LNCaP clone FGC (cell line): ENCODE data around the gene PTPRD.
"Not testable (repeated sequence)": the region's sequence is repeated elsewhere in the genome, so short reads cannot be mapped to it uniquely, and the experiment has no call there.

Experiments used
- DNase-seq: peaks from one replicate; pipeline ENCODE4 v3.0.0-alpha.2; 2011; ENCODE audit warnings: low read depth
- H3K4me3 ChIP-seq: 2 replicates; pipeline ENCODE4 v1.5.1; 2011; ENCODE audit warnings: mild to moderate bottlenecking, low read depth, low read length, control low read depth
- TF ChIP-seq, protein P1 (sequence below): IDR thresholded peaks from 2 replicates; pipeline ENCODE4 v1.5.1; 2012; ENCODE audit warnings: mild to moderate bottlenecking; ENCODE audit not compliant: control insufficient read depth, insufficient read depth; ENCODE audit errors: extremely low read depth

Gene PTPRD

DNA sequence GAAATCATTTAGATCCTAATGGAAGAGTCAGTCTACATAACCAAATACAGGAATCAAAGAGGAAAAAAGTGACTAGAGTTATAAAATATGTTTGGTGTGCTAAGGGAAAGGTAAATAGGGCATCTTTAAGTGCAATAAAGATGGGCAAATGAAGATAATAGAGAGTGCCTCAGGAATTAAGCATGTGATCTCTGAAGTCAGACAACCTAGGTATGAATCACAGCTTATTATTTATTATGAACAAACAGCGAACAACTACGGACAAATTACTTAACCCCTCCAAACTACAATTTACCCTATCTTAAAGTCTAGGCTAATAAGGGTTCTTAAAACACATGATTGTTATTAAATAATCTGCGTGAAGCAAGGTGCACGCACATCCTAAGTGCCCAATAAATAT, 1903.1 kb downstream of the PTPRD start:
- TF ChIP-seq, protein P1, sequence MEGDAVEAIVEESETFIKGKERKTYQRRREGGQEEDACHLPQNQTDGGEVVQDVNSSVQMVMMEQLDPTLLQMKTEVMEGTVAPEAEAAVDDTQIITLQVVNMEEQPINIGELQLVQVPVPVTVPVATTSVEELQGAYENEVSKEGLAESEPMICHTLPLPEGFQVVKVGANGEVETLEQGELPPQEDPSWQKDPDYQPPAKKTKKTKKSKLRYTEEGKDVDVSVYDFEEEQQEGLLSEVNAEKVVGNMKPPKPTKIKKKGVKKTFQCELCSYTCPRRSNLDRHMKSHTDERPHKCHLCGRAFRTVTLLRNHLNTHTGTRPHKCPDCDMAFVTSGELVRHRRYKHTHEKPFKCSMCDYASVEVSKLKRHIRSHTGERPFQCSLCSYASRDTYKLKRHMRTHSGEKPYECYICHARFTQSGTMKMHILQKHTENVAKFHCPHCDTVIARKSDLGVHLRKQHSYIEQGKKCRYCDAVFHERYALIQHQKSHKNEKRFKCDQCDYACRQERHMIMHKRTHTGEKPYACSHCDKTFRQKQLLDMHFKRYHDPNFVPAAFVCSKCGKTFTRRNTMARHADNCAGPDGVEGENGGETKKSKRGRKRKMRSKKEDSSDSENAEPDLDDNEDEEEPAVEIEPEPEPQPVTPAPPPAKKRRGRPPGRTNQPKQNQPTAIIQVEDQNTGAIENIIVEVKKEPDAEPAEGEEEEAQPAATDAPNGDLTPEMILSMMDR, result no peak
- DNase-seq, result peak; percentile 1

DNA sequence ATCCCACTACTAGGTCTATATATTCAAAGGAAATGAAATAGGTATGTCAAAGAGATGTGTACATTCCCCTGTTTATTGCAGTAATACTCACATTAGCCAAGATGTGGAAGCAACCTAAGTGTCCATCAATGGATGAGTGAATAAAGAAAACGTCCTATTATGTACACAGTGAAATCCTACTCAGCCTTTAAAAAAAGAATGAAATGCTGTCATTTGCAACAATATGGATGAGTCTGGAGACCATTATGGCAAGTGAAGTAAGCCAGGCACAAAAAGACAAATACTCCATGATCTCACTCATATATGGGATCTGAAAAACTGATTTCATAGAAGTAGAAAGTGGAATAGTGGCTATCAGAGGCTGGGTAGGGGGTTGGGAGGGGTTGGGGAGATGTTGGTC, 1904.1 kb downstream of the PTPRD start:
- no peak overlapping the region for H3K4me3 ChIP-seq
- TF ChIP-seq, protein P1, result no peak
- DNase-seq, result no peak

More for the DNA sequence above, 1903.1 kb downstream of the PTPRD start:
- H3K4me3 ChIP-seq, result no peak overlapping the region

DNA sequence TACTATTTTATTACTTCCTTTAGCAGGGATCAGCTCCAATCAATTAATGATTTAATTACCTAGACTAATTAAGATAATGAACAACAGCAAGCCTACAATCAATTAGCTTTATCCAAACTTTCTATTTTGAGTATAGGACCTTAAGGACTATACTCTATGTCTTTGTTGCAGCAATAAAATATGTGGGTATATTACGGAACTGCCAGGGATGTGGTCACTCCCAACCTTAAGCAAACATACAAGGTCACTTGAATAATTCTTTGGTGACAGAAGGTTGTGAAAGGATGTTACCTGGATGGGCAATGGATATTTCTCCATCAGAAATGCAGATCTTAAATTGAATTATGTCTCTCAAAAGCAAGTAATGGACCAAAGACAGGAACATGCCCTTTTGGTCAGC, 1905.8 kb downstream of the PTPRD start:
- TF ChIP-seq, protein P1, result no peak
- DNase-seq, result no peak

DNA sequence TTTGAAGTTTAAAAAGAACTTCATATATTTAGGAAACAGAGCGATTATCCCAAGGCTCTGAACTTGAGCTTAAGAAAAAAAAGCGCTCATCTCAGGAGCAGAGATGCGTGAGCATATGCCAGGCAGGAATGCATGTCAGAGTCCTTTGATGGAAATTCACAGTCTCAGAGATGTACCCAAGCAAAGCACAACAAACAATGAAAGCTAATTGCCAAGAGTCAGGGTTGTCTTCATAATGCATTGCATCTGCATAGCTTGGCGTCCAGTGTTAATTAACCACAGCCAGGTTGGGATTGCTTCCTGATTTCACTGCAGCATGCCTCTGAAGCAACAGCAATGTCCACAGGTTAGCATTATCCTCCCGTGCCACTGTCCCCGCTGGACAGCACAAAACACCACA, 1906.3 kb downstream of the PTPRD start:
- DNase-seq, result no peak
- TF ChIP-seq, protein P1, result no peak
- no peak overlapping the region for H3K4me3 ChIP-seq

More for the DNA sequence above, 1905.8 kb downstream of the PTPRD start:
- no peak overlapping the region for H3K4me3 ChIP-seq

DNA sequence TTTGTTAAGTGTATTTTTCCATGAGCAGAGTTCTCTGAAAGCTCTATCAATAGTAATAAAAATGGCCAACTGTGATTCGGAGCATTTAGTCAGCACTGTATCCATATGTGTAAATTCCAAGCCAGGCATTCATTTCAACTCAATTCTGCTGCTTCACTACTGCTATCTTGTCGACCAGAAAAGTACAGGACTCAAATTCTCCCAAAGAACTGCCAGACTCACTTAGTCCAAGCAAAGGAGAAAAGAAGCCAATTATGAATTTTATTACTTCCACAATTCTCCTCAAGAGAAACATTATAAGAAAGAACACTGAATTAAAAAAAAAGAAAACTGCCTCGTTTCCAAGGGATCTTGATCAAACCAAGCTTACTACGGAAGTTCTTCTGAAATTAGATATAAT, 1906.9 kb downstream of the PTPRD start:
- H3K4me3 ChIP-seq, result no peak overlapping the region
- DNase-seq, result no peak
- TF ChIP-seq, protein P1, result no peak

DNA sequence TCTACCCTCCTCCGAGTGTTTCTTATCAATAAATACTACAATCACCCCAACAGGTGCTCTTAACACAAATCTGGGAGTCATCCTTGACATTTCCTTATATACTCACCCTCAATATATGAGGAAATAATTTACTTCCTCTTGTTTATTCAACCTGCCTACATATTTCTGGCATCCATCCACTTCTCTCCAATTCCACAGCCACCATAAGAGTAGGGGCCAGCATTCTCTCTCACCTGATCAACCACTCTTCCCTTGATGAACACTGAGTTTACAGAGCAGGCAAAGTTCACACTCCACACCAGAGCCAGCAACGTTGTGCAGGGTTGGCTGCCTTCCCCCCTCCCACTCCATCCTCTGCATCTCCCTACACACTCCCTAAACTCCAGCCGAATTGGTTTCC, 1908.9 kb downstream of the PTPRD start:
- TF ChIP-seq, protein P1, result no peak
- DNase-seq, result no peak
- H3K4me3 ChIP-seq, result no peak overlapping the region

DNA sequence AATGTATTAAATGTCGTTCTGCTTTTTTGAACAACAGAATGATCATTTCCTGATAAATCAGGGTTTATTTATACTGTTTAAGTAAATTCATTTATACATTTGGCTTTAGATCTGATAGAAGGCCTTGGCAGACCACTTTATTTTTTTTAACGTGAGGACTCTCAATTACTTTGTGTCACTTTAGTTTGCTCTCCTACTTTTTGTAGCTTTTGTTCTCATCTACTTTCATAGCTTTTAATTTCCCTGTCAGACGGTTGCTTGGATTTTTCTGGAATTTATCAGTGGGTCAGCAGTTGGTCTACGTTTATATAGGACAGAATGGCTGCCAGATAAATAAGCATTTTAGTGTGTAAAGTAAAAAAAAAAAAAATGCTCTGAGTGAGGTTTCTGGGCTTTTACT, 1910.9 kb downstream of the PTPRD start:
- DNase-seq, result no peak
- H3K4me3 ChIP-seq, result no peak overlapping the region
- TF ChIP-seq, protein P1, result no peak

DNA sequence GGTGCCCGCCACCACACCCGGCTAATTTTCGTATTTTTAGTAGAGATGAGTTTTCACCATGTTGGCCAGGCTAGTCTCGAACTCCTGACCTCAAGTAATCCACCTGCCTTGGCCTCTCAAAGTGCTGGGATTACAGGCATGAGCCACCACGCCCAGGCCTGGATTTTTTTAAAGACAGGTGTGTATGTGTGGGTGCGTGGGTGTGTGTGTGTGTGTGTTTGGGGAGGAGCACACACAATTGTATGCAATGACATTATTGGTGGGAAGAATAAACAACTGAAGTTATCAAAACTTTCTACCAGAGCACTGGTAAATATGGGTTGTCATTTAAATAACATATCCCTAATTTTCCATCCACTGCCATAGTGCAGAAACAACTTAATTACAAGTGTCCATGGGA, 1915.2 kb downstream of the PTPRD start:
- DNase-seq, H3K4me3 ChIP-seq: not testable (repeated sequence)
